ENCODE data around the gene CYB561D1. TPM values are rescaled to one million over a fixed set of nuclear protein-coding genes. Genes with fewer than 3 reads are reported as not detected.

Gene CYB561D1
- total and polyA plus RNA-seq, 9 of the 15 experiments (the other 6 are each of a cell fraction or from before 2014, with no cell fraction given) = 0.71 to 7.2 (median 3.5) TPM

GRCh38 chr1:109517337-109517736 is 23.4 kb downstream of the CYB561D1 start (continued):
- no peak for TF ChIP-seq ATF2 (CRISPR knock-in tag; IDR thresholded peaks at IDR 0.05)

DNA sequence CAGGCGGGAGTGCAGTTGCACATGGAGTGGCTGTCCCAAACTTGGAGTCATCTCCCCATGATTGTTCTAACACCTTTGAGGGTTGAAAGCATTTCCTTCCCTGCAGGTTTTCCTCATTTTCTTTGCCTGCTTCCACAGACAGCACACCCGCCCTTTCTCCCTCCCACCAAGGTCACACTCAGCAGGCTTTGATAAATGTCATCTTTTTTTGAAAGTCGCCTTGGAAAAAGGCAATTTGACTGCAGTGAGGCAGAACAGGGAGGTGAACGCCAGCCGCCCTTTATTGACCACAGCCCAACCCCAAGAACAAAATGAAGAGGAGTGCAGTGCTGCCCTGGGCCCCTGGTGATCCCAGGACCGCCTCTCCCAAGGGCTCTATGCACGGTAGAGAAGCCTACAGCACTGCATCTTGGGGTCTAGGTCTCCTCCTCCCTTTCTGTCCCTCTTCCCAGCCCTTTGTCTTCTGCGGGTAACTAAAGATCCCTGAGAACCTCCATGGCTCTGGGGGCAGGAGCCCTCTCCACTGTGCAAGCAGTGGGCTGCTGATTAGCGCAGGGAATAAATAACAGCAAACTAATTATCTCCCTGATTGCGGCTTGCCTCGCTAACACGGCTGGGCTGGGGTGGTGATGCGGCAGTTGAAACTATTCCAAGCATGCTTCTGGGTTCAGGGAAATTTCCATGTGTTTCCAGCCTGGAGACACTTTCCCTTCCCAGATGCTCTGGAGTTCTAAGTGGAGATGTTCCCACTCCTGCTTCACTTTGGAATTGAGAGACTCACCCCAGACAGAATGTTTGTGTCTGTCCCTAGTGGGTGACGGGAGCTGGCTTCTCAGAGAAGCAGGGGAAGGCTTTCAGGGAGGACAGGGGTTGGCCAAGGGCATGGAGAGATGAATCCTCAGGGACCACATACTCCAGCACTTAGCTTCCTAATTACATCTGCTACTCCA is 27.4 kb downstream of the CYB561D1 start:
- no peaks in the 10 kb centered on the region for H3K79me2 ChIP-seq (ENCODE audit: control insufficient read depth, insufficient read depth, low read length)
- H3K9ac ChIP-seq (ENCODE audit: insufficient read depth in 1 of 2, low read depth in 2 of 2, low read length in 2 of 2) = no peak overlapping the region
- H3K27me3 ChIP-seq (ENCODE audit: control insufficient read depth in 2 of 2, insufficient read depth in 2 of 2, low read length in 2 of 2) = peaks cover 28 to 33% of the 10 kb centered on the region in 2 experiments
- no peak overlapping the region for H2AFZ ChIP-seq (ENCODE audit: low read depth, low read length)
- in situ Hi-C loops (cut with MboI) (no loop called here), intact Hi-C loops (cut with micrococcal nuclease) (no loop called here)
- CTCF ChIA-PET (ENCODE audit: low intra/inter-chr PET ratio) = no interaction called here
- no peaks in the 10 kb centered on the region for H3K9me1 ChIP-seq (ENCODE audit: control insufficient read depth, insufficient read depth, low read length)
- BruUV-seq (replicated peaks) = no TSS peak
- H3K4me1 ChIP-seq (replicated peaks in 1 of 2; ENCODE audit: control insufficient read depth in 2 of 2, insufficient read depth in 2 of 2, low read length in 2 of 2) = no peaks in the 10 kb centered on the region; a peak in 1 of 5 replicates
- H3K4me3 ChIP-seq = no peak overlapping the region
- no peak for FAIRE-seq
- POLR2A ChIA-PET = interaction anchor here (0.5 to 1.2 kb wide), 7 partner anchors 8 to 269 kb away, joined by 3 to 4 read pairs (median 3); partner anchors contain the start of genes CYB561D1 and GNAI3
- 4% methylated on average over 14 of the region's 14 CpGs for WGBS (ENCODE audit: insufficient coverage, low coverage, missing lambda C conversion rate)
- no peaks in the 10 kb centered on the region for H3K9me3 ChIP-seq (replicated peaks; ENCODE audit: control insufficient read depth, insufficient read depth, low read depth, low read length)
- H4K20me1 ChIP-seq (replicated peaks; ENCODE audit: control insufficient read depth, insufficient read depth, low read length) = no peaks in the 10 kb centered on the region
- no peaks in the 10 kb centered on the region for H3K36me3 ChIP-seq (ENCODE audit: control insufficient read depth, insufficient read depth, low read length)
- ATAC-seq = peak; percentile 37
- no peak overlapping the region for H3K4me2 ChIP-seq (ENCODE audit: insufficient read depth, low read length)
- TF ChIP-seq MCM7 (IDR thresholded peaks at IDR 0.05) (no peak), SETDB1 (IDR thresholded peaks at IDR 0.05; ENCODE audit: low read length) (no peak), ZC3H8 (IDR thresholded peaks at IDR 0.05) (no peak), ZKSCAN3 (CRISPR knock-in tag; IDR thresholded peaks at IDR 0.05) (no peak), EHMT2 (IDR thresholded peaks at IDR 0.05) (no peak), ZFX (CRISPR knock-in tag; IDR thresholded peaks at IDR 0.05) (no peak), MITF (IDR thresholded peaks at IDR 0.05) (no peak), AFF1 (IDR thresholded peaks at IDR 0.05; ENCODE audit: low read depth in 1 of 2, partially characterized antibody in 2 of 2) (no peak)
- no peak overlapping the region for H3K27ac ChIP-seq (ENCODE audit: extremely low read depth, low read depth, low read length)
- no peak for DNase-seq (ENCODE audit: extremely low read depth in 1 of 4, low spot score in 3 of 4)

Data from K562 (cell line).